Hematopoietic multipotent progenitor cell treated with erythropoietin and hydrocortisone succinate and interleukin-3 and kit ligand, for 17 days (in vitro differentiated cells): ENCODE measurements around the gene SULT1B1.
"Not testable (repeated sequence)": the region's sequence is repeated elsewhere in the genome, so short reads cannot be mapped to it uniquely, and the experiment has no call there.

ENCODE experiments used
- DNase-seq: peaks from one replicate; pipeline ENCODE4 v3.0.0-alpha.2; 2015; ENCODE audit warnings: low spot score

SULT1B1 gene

GRCh38 chr4:69760455-69760854 is at the start of gene SULT1B1:
Gene SULT1B1, minus strand, starts transcription at chr4:69760620. Its CDS starts 5,403 bp downstream, at chr4:69755217.
- DNase-seq: no peak

- no peak for DNase-seq
Observed at GRCh38 chr4:69800599-69800998, 40.2 kb upstream of the SULT1B1 start.

- no peak for DNase-seq
Observed at GRCh38 chr4:69799337-69799736, 38.9 kb upstream of the SULT1B1 start.

GRCh38 chr4:69793732-69794131 is 33.3 kb upstream of the SULT1B1 start:
- DNase-seq: no peak

GRCh38 chr4:69787879-69788278 is 27.5 kb upstream of the SULT1B1 start:
- no peak for DNase-seq

- no peak for DNase-seq
Observed at GRCh38 chr4:69786547-69786946, 26.1 kb upstream of the SULT1B1 start.

GRCh38 chr4:69785211-69785831 is 24.9 kb upstream of the SULT1B1 start:
- no peak for DNase-seq

GRCh38 chr4:69782651-69783310 is 22.4 kb upstream of the SULT1B1 start:
- no peak for DNase-seq

GRCh38 chr4:69781458-69782418 is 21.3 kb upstream of the SULT1B1 start:
- DNase-seq: no peak

- no peak for DNase-seq
Observed at GRCh38 chr4:69780141-69780540, 19.7 kb upstream of the SULT1B1 start.

- DNase-seq: no peak
Observed at GRCh38 chr4:69776696-69777095, 16.3 kb upstream of the SULT1B1 start.

GRCh38 chr4:69775321-69775867 is 15.0 kb upstream of the SULT1B1 start:
- no peak for DNase-seq

- DNase-seq: no peak
Observed at GRCh38 chr4:69773484-69773883, 13.1 kb upstream of the SULT1B1 start.

GRCh38 chr4:69768554-69768953 is 8.1 kb upstream of the SULT1B1 start:
- not testable (repeated sequence) for DNase-seq

GRCh38 chr4:69765751-69766150 is 5.3 kb upstream of the SULT1B1 start:
- DNase-seq: no peak

GRCh38 chr4:69764311-69764710 is 3.9 kb upstream of the SULT1B1 start:
- DNase-seq: no peak

GRCh38 chr4:69763233-69763632 is 2.8 kb upstream of the SULT1B1 start:
- DNase-seq: no peak

GRCh38 chr4:69759189-69759604 is 1.2 kb downstream of the SULT1B1 start:
- DNase-seq: no peak

- no peak for DNase-seq
Observed at GRCh38 chr4:69757464-69757863, 3.0 kb downstream of the SULT1B1 start.

- no peak for DNase-seq
Observed at GRCh38 chr4:69754926-69755580, 5.4 kb downstream of the SULT1B1 start.

- no peak for DNase-seq
Observed at GRCh38 chr4:69753686-69754085, 6.7 kb downstream of the SULT1B1 start.

- no peak for DNase-seq
Observed at GRCh38 chr4:69750346-69750745, 10.1 kb downstream of the SULT1B1 start.
